ENCODE results near the gene SORCS2. TPM values are rescaled to one million over a fixed set of nuclear protein-coding genes. Genes with fewer than 3 reads are reported as not detected.

The SORCS2 gene
- total RNA-seq, 1 donor from 2014 or later, result 29.5 TPM

DNA sequence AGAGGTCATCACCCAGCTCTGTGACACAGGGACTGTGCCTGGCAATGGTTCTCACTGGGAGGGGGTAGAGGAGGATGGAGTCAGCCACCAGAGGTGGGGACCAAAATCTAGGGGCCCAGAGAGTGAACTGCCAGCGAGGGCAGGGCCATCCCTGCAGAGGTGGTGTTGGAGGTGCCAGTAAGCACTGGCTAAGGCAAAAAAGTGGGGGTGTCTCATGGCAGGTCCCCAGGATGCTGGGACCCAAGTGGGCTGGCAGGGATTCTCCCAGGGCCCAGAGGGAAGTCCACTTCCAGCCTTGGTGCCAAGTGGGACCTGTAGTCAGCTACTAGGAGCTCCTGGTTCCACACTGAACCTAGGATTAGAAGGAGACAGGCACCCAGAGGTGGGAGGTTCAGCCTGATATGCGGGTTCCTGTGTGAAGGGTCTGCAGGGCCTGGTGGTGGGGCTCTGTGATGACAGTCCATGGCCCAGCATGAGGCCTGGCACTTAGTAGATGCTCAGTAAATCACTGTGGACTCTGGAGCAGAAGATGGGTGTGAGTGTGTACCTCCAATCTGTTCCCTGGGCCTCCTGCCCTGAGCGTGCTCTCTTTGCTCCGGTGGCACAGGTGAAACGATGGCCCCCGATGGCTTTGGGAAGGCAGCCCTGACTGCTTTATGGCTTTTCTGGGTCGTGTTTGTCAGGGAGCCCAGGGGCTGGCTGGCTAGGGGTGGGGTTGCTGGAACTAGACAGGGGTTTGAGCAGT lies 160.9 kb downstream of the SORCS2 start:
- TF ChIP-seq, protein P1, sequence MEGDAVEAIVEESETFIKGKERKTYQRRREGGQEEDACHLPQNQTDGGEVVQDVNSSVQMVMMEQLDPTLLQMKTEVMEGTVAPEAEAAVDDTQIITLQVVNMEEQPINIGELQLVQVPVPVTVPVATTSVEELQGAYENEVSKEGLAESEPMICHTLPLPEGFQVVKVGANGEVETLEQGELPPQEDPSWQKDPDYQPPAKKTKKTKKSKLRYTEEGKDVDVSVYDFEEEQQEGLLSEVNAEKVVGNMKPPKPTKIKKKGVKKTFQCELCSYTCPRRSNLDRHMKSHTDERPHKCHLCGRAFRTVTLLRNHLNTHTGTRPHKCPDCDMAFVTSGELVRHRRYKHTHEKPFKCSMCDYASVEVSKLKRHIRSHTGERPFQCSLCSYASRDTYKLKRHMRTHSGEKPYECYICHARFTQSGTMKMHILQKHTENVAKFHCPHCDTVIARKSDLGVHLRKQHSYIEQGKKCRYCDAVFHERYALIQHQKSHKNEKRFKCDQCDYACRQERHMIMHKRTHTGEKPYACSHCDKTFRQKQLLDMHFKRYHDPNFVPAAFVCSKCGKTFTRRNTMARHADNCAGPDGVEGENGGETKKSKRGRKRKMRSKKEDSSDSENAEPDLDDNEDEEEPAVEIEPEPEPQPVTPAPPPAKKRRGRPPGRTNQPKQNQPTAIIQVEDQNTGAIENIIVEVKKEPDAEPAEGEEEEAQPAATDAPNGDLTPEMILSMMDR (IDR thresholded peaks at IDR 0.05; ENCODE audit: partially characterized antibody, unreplicated experiment), result no peak
- Mint-ChIP-seq H3K27ac (ENCODE audit: unreplicated experiment) (no peak overlapping the region), H3K4me1 (ENCODE audit: low read depth, unreplicated experiment) (peaks cover 27% of the 10 kb centered on the region), H3K27me3 (ENCODE audit: unreplicated experiment) (peaks cover 3% of the 10 kb centered on the region), H3K4me3 (ENCODE audit: unreplicated experiment) (no peak overlapping the region), H3K36me3 (ENCODE audit: unreplicated experiment) (no peaks in the 10 kb centered on the region), H3K9me3 (ENCODE audit: unreplicated experiment) (peaks cover 3% of the 10 kb centered on the region)
- DNase-seq, result no peak

GRCh38 chr4:7353846-7354610 lies 161.7 kb downstream of the SORCS2 start:
- no peak overlapping the region for H3K27ac Mint-ChIP-seq (ENCODE audit: unreplicated experiment)
- H3K9me3 Mint-ChIP-seq (ENCODE audit: unreplicated experiment), result peaks cover 3% of the 10 kb centered on the region
- H3K27me3 Mint-ChIP-seq (ENCODE audit: unreplicated experiment), result peaks cover 3% of the 10 kb centered on the region
- peaks cover 29% of the 10 kb centered on the region for H3K4me1 Mint-ChIP-seq (ENCODE audit: low read depth, unreplicated experiment)
- DNase-seq, result no peak
- H3K36me3 Mint-ChIP-seq (ENCODE audit: unreplicated experiment), result no peaks in the 10 kb centered on the region
- no peak overlapping the region for H3K4me3 Mint-ChIP-seq (ENCODE audit: unreplicated experiment)
- TF ChIP-seq, protein P1 (IDR thresholded peaks at IDR 0.05; ENCODE audit: partially characterized antibody, unreplicated experiment), result no peak

- TF ChIP-seq, protein P1 (IDR thresholded peaks at IDR 0.05; ENCODE audit: partially characterized antibody, unreplicated experiment), result no peak
- Mint-ChIP-seq H3K36me3 (ENCODE audit: unreplicated experiment) (no peaks in the 10 kb centered on the region), H3K4me3 (ENCODE audit: unreplicated experiment) (no peak overlapping the region), H3K9me3 (ENCODE audit: unreplicated experiment) (peaks cover 3% of the 10 kb centered on the region), H3K27ac (ENCODE audit: unreplicated experiment) (no peak overlapping the region), H3K27me3 (ENCODE audit: unreplicated experiment) (peaks cover 3% of the 10 kb centered on the region), H3K4me1 (ENCODE audit: low read depth, unreplicated experiment) (peaks cover 29% of the 10 kb centered on the region)
- no peak for DNase-seq
Measured at GRCh38 chr4:7354927-7355326, 162.6 kb downstream of the SORCS2 start.

DNA sequence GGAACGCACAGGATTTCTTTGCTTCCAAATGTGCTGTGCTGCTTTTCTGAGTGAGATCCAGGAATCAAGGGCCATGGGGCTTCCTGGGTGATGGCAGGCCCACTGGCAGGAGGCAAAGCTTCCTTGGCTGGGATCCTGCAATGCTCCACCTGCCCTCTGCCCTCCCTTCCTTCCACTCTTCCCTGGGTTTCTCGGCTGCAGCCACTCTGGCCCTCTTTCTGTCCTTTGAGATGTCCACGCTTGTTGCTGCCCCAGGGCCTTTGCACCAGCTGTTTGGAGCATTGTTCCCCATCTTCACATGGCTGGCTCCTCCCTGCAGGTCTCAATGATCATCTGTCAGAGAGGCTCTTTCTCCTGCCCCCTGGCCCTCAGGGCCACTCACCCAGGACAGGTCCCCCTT lies 163.5 kb downstream of the SORCS2 start:
- Mint-ChIP-seq H3K4me3 (ENCODE audit: unreplicated experiment) (no peak overlapping the region), H3K27ac (ENCODE audit: unreplicated experiment) (no peak overlapping the region), H3K9me3 (ENCODE audit: unreplicated experiment) (peaks cover 3% of the 10 kb centered on the region), H3K36me3 (ENCODE audit: unreplicated experiment) (no peaks in the 10 kb centered on the region), H3K4me1 (ENCODE audit: low read depth, unreplicated experiment) (peaks cover 30% of the 10 kb centered on the region), H3K27me3 (ENCODE audit: unreplicated experiment) (peaks cover 3% of the 10 kb centered on the region)
- TF ChIP-seq, protein P1 (IDR thresholded peaks at IDR 0.05; ENCODE audit: partially characterized antibody, unreplicated experiment), result no peak
- DNase-seq, result no peak
